Skeletal muscle tissue (tissue), 4 donors: ENCODE results near the gene SPRR4. TPM values are rescaled to one million over a fixed set of nuclear protein-coding genes. Genes with fewer than 3 reads are reported as not detected.

Source experiments
- H3K27ac ChIP-seq: one replicate; pipeline ENCODE4 v1.7.0; 2013; ENCODE audit warnings: mild to moderate bottlenecking, low read depth, low read length, inconsistent platforms
- H3K27me3 ChIP-seq, 3 donors: one replicate each; pipeline ENCODE4 v1.7.0; 2013; ENCODE audit warnings: low read length in 3 of 3; ENCODE audit not compliant: control insufficient read depth in 3 of 3, insufficient read depth in 3 of 3
- H3K36me3 ChIP-seq, 3 donors: one replicate each; pipeline ENCODE4 v1.7.0; 2013; ENCODE audit warnings: low read length in 3 of 3; ENCODE audit not compliant: control insufficient read depth in 3 of 3, insufficient read depth in 3 of 3
- H3K4me1 ChIP-seq, 3 donors: one replicate each; pipeline ENCODE4 v1.7.0; 2013; ENCODE audit warnings: low read length in 3 of 3, mild to moderate bottlenecking in 3 of 3; ENCODE audit not compliant: control insufficient read depth in 3 of 3, insufficient read depth in 3 of 3
- H3K4me3 ChIP-seq, 3 donors: one replicate each; pipeline ENCODE4 v1.7.0; 2013; ENCODE audit warnings: low read length in 3 of 3
- H3K9ac ChIP-seq, 3 donors: one replicate each; pipeline ENCODE4 v1.7.0; 2013; ENCODE audit warnings: low read length in 3 of 3, mild to moderate bottlenecking in 3 of 3, moderate library complexity in 2 of 3, low read depth in 1 of 3
- H3K9me3 ChIP-seq, 3 donors: one replicate each; pipeline ENCODE4 v1.7.0; 2013; ENCODE audit warnings: low read length in 3 of 3; ENCODE audit not compliant: control insufficient read depth in 3 of 3
- total RNA-seq: library from RNA; depleted of rRNA; stranded (reverse); fragments of >200 nt; gene quantifications from one replicate; pipeline ENCODE4 v1.2.3, GENCODE V29; 2014
- donor health status: Osteomylitis.

SPRR4 gene
- total RNA-seq, 1 donor from 2014 or later, result not detected

- Histone ChIP-seq H3K4me1 (no peaks in the 10 kb centered on the region), H3K9me3 (peaks cover 0 to 3% (median 0%) of the 10 kb centered on the region in 3 donors), H3K27me3 (peaks cover 0 to 6% (median 4%) of the 10 kb centered on the region in 3 donors), H3K9ac (no peak overlapping the region), H3K4me3 (no peak overlapping the region), H3K27ac (no peak overlapping the region), H3K36me3 (no peaks in the 10 kb centered on the region)
These were observed 7.5 kb upstream of the SPRR4 start for GRCh38 chr1:152962876-152963415.

- Histone ChIP-seq H3K9ac (no peak overlapping the region), H3K27me3 (peaks cover 0 to 6% (median 4%) of the 10 kb centered on the region in 3 donors), H3K36me3 (no peaks in the 10 kb centered on the region), H3K4me1 (no peaks in the 10 kb centered on the region), H3K27ac (no peak overlapping the region), H3K4me3 (no peak overlapping the region), H3K9me3 (peaks cover 0 to 3% (median 0%) of the 10 kb centered on the region in 3 donors)
These were observed 5.9 kb upstream of the SPRR4 start for GRCh38 chr1:152964536-152964935.

GRCh38 chr1:152965853-152966252, 4.6 kb upstream of the SPRR4 start:
- Histone ChIP-seq H3K4me1 (no peaks in the 10 kb centered on the region), H3K4me3 (no peak overlapping the region), H3K27ac (no peak overlapping the region), H3K27me3 (peaks cover 0 to 6% (median 0%) of the 10 kb centered on the region in 3 donors), H3K36me3 (no peaks in the 10 kb centered on the region), H3K9ac (no peak overlapping the region), H3K9me3 (peaks cover 0 to 3% (median 0%) of the 10 kb centered on the region in 3 donors)

GRCh38 chr1:152967201-152967600, 3.2 kb upstream of the SPRR4 start:
- H3K27me3 ChIP-seq, result peaks cover 0 to 6% (median 0%) of the 10 kb centered on the region in 3 donors
- no peak overlapping the region for H3K4me3 ChIP-seq
- H3K9ac ChIP-seq, result no peak overlapping the region
- H3K9me3 ChIP-seq, result no peaks in the 10 kb centered on the region
- H3K36me3 ChIP-seq, result no peaks in the 10 kb centered on the region
- H3K27ac ChIP-seq, result no peak overlapping the region
- H3K4me1 ChIP-seq, result no peaks in the 10 kb centered on the region

GRCh38 chr1:152968248-152968647, 2.2 kb upstream of the SPRR4 start:
- Histone ChIP-seq H3K9me3 (no peaks in the 10 kb centered on the region), H3K36me3 (no peaks in the 10 kb centered on the region), H3K27ac (no peak overlapping the region), H3K27me3 (peaks cover 0 to 6% (median 0%) of the 10 kb centered on the region in 3 donors), H3K9ac (no peak overlapping the region), H3K4me1 (no peaks in the 10 kb centered on the region), H3K4me3 (no peak overlapping the region)

GRCh38 chr1:152969036-152969435, 1.4 kb upstream of the SPRR4 start:
- Histone ChIP-seq H3K27me3 (peaks cover 0 to 6% (median 0%) of the 10 kb centered on the region in 3 donors), H3K36me3 (no peaks in the 10 kb centered on the region), H3K9me3 (no peaks in the 10 kb centered on the region), H3K4me1 (no peaks in the 10 kb centered on the region), H3K27ac (no peak overlapping the region), H3K9ac (no peak overlapping the region), H3K4me3 (no peak overlapping the region)

- no peaks in the 10 kb centered on the region for H3K4me1 ChIP-seq
- no peak overlapping the region for H3K27ac ChIP-seq
- no peak overlapping the region for H3K4me3 ChIP-seq
- no peaks in the 10 kb centered on the region for H3K9me3 ChIP-seq
- no peaks in the 10 kb centered on the region for H3K27me3 ChIP-seq
- H3K36me3 ChIP-seq, result no peaks in the 10 kb centered on the region
- H3K9ac ChIP-seq, result no peak overlapping the region
These were observed 1.9 kb downstream of the SPRR4 start for GRCh38 chr1:152972196-152972886.

- Histone ChIP-seq H3K27me3 (no peaks in the 10 kb centered on the region), H3K9me3 (no peaks in the 10 kb centered on the region), H3K4me1 (no peaks in the 10 kb centered on the region), H3K4me3 (no peak overlapping the region), H3K36me3 (no peaks in the 10 kb centered on the region), H3K9ac (no peak overlapping the region), H3K27ac (no peak overlapping the region)
These were observed 6.2 kb downstream of the SPRR4 start for GRCh38 chr1:152976688-152977087.

- H3K36me3 ChIP-seq, result no peaks in the 10 kb centered on the region
These were observed 7.2 kb downstream of the SPRR4 start for GRCh38 chr1:152977614-152978013.

GRCh38 chr1:152980676-152981075, 10.2 kb downstream of the SPRR4 start:
- H3K9ac ChIP-seq, result no peak overlapping the region
- no peaks in the 10 kb centered on the region for H3K36me3 ChIP-seq
- no peaks in the 10 kb centered on the region for H3K9me3 ChIP-seq
- H3K4me3 ChIP-seq, result no peak overlapping the region
- H3K4me1 ChIP-seq, result no peaks in the 10 kb centered on the region
- peaks cover 0 to 2% (median 0%) of the 10 kb centered on the region in 3 donors for H3K27me3 ChIP-seq
- no peak overlapping the region for H3K27ac ChIP-seq

More at GRCh38 chr1:152977614-152978013, 7.2 kb downstream of the SPRR4 start:
- no peaks in the 10 kb centered on the region for H3K27me3 ChIP-seq
- no peak overlapping the region for H3K4me3 ChIP-seq
- H3K9ac ChIP-seq, result no peak overlapping the region
- H3K27ac ChIP-seq, result no peak overlapping the region
- no peaks in the 10 kb centered on the region for H3K4me1 ChIP-seq
- H3K9me3 ChIP-seq, result no peaks in the 10 kb centered on the region
